Mesothelial cell of epicardium (in vitro differentiated cells): ENCODE measurements around the gene SIAH3. TPM values are rescaled to one million over a fixed set of nuclear protein-coding genes. Genes with fewer than 3 reads are reported as not detected.

Experiments
- DNase-seq, 2 experiments: peaks; one replicate each; pipeline ENCODE4 v3.0.0; 2021; ENCODE audit warnings: low spot score in 2 of 2; ENCODE audit not compliant: unreplicated experiment in 2 of 2
- H3K27ac Mint-ChIP-seq: 2 replicates; pipeline ENCODE4 v1.8.0; 2021; ENCODE audit warnings: mixed read lengths
- H3K27me3 Mint-ChIP-seq: 2 replicates; pipeline ENCODE4 v1.8.0; 2021; ENCODE audit warnings: low read depth, mixed read lengths
- H3K36me3 Mint-ChIP-seq: 2 replicates; pipeline ENCODE4 v1.8.0; 2021; ENCODE audit warnings: mixed read lengths
- H3K4me1 Mint-ChIP-seq: 2 replicates; pipeline ENCODE4 v1.8.0; 2021; ENCODE audit warnings: mixed read lengths
- H3K4me3 Mint-ChIP-seq: 2 replicates; pipeline ENCODE4 v1.8.0; 2021; ENCODE audit warnings: mild to moderate bottlenecking, moderate library complexity, mixed read lengths
- H3K9me3 Mint-ChIP-seq: 2 replicates; pipeline ENCODE4 v1.8.0; 2021; ENCODE audit warnings: mixed read lengths
- total RNA-seq: library from RNA; stranded (reverse); gene quantifications from 3 replicates; pipeline ENCODE4 v1.2.1, GENCODE V29; 2021
- TF ChIP-seq, protein P1 (sequence below): fragments of 200-600 bp; sonication (generic); IDR thresholded peaks from one replicate; pipeline ENCODE4 v1.5.0; 2021; ENCODE audit warnings: antibody characterized with exemption; ENCODE audit not compliant: unreplicated experiment

The SIAH3 gene
- total RNA-seq, 1 donor from 2014 or later: 0.42 TPM

DNA sequence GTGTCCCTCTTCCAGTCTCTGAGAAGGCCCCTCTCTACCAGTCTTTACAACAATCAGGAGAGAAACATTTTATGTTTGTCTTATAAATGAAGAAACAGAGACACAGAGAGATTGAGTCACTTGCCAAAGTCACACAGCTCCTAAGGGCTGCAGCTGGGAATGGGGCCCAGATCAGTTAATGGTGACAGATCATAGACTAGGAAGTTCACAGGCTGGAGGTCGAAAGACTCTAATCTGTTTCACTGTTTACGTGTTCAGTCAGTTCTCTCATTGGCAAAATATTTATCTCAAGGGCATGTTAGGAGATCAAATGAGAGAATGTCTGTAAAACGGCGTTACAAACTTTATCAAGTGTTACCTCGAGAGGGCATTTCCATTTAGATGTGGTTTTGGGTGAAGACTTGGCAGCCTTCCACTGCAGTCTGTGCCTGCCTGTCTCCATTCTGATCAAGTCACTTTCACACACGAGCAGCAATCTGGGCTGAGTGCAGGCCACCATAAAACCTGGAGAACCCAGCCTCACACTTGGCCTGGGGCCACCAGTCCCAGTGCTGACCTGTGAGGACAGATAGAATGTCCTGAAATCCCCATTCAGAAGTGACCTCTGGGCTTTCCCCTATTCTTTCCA is 65.1 kb downstream of the SIAH3 start:
- TF ChIP-seq, protein P1, sequence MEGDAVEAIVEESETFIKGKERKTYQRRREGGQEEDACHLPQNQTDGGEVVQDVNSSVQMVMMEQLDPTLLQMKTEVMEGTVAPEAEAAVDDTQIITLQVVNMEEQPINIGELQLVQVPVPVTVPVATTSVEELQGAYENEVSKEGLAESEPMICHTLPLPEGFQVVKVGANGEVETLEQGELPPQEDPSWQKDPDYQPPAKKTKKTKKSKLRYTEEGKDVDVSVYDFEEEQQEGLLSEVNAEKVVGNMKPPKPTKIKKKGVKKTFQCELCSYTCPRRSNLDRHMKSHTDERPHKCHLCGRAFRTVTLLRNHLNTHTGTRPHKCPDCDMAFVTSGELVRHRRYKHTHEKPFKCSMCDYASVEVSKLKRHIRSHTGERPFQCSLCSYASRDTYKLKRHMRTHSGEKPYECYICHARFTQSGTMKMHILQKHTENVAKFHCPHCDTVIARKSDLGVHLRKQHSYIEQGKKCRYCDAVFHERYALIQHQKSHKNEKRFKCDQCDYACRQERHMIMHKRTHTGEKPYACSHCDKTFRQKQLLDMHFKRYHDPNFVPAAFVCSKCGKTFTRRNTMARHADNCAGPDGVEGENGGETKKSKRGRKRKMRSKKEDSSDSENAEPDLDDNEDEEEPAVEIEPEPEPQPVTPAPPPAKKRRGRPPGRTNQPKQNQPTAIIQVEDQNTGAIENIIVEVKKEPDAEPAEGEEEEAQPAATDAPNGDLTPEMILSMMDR: no peak
- Mint-ChIP-seq H3K27ac (no peak overlapping the region), H3K4me3 (no peak overlapping the region), H3K4me1 (peaks cover 17% of the 10 kb centered on the region), H3K9me3 (no peaks in the 10 kb centered on the region), H3K36me3 (no peaks in the 10 kb centered on the region), H3K27me3 (peaks cover 27% of the 10 kb centered on the region)
- DNase-seq: no peak

DNA sequence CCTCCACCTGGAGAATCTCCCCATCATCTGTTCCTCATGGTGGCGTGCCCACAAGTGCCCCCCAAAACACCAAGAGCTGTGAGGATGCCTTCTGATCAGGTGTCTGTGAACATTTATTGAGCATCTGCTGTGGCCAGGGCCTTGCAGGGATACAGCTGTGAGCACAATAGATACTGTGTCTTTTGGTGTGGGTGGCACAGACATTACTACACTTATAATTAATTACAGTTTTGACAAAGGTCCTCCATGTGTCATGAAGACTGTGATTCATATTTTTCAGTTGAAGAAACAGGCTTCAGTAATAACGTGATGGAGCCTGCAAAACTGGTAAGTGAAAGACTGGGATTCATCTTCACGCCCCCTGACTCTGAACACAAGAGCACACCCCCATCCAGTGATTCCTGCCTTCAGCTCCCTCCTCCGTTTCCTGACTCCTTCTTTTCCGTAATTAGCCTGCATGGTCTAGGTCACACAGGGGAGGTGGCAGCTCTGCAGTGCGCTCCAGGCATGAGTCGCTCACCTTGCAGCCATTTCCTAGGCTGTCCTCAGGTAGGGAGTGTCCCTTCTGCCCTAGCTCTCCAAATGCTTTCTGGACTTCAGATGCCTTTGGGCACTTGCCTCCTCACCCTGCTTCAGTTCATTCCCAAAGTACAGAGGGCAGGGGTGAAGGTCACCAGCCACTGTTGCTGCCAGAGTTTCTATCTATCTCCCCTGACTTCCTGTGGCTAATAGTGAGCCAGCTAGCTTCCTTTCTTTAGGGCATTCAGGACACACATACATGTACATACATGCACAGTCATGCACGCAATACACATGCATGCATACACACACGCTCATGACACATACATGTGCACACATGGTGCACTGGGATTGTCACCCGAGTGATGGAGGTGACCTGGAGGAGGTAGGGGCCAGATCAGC is 66.5 kb downstream of the SIAH3 start:
- Mint-ChIP-seq H3K27me3 (peaks cover 24% of the 10 kb centered on the region), H3K4me3 (no peak overlapping the region), H3K27ac (no peak overlapping the region), H3K36me3 (no peaks in the 10 kb centered on the region), H3K9me3 (no peaks in the 10 kb centered on the region), H3K4me1 (peaks cover 22% of the 10 kb centered on the region)
- DNase-seq: no peak
- TF ChIP-seq, protein P1: no peak

DNA sequence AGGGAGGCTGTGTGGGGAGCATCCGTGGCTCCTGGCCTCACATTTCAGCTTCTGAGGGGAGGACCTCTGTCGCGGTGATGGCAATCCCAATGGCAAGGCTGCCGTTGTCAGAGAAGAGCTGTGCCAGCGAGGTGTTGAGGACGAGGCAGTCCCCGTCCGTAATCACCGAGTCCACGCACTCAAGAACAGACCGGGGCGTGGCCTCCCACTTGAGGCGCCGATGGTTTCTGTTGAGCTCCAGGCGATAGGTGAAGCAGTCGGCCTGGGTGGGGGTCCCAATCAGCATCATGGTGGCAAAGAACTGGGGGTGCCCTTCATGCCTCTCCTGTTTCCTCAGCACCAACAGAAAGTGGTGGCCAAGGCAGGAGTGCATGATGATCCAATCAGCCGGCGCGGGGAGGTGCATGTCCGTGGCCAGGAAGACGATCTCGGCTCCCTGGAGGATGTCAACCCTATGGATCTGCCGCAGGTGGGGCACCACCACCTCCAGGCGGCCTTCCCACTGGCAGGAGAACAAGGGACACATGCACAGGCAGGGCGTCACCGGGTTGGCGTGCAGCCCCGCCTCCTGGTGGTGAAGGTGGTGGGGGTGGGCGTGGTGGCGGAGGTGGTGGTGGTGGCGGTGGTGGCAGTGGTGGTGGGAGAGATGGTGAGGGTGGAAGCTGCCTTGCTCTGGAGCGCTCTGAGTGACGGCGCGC is 68.1 kb downstream of the SIAH3 start:
- peaks cover 17% of the 10 kb centered on the region for H3K27me3 Mint-ChIP-seq
- H3K27ac Mint-ChIP-seq: no peak overlapping the region
- no peaks in the 10 kb centered on the region for H3K9me3 Mint-ChIP-seq
- H3K36me3 Mint-ChIP-seq: no peaks in the 10 kb centered on the region
- TF ChIP-seq, protein P1: no peak
- DNase-seq: no peak
- no peak overlapping the region for H3K4me3 Mint-ChIP-seq
- peaks cover 22% of the 10 kb centered on the region for H3K4me1 Mint-ChIP-seq

DNA sequence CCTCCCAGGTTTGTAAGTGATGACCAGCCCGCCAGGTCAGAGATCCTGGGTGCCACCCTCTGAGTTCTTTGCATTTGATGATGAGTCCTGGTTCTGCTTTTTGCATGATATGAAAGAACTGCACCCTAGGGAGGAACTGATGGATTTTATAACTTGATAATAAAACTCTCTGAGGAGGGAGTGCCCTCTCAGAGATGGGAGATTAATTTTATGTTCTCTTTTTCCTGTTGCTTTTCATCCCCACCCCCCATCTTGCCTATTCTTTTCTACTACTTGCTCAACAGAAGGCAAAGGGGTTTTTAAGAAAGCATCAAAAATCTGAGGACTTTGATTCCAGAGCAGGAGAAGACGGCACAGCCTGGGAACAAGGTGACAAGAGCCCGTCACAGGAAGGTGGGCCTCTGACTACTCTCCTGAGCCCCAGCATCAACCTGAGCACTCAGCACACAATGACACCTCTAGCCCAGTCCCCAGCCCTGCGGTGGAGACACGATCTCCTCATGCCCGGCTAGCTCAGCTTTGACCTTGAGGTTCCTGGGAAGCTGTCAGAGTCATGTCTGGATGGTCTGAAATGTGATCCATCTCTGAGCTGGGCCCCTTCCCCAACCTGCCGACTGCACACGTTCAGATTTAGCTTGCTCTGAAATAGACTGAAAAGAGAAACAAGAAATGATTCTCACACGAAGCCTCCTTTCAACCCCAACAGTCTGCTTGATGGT is 69.1 kb downstream of the SIAH3 start:
- TF ChIP-seq, protein P1: no peak
- H3K4me1 Mint-ChIP-seq: peaks cover 22% of the 10 kb centered on the region

More for the DNA sequence above, 69.1 kb downstream of the SIAH3 start:
- no peak overlapping the region for H3K4me3 Mint-ChIP-seq
- H3K27ac Mint-ChIP-seq: no peak overlapping the region
- H3K27me3 Mint-ChIP-seq: peaks cover 13% of the 10 kb centered on the region
- H3K9me3 Mint-ChIP-seq: no peaks in the 10 kb centered on the region
- no peaks in the 10 kb centered on the region for H3K36me3 Mint-ChIP-seq
- no peak for DNase-seq
